ENCODE measurements around the gene NOD1.

DNA sequence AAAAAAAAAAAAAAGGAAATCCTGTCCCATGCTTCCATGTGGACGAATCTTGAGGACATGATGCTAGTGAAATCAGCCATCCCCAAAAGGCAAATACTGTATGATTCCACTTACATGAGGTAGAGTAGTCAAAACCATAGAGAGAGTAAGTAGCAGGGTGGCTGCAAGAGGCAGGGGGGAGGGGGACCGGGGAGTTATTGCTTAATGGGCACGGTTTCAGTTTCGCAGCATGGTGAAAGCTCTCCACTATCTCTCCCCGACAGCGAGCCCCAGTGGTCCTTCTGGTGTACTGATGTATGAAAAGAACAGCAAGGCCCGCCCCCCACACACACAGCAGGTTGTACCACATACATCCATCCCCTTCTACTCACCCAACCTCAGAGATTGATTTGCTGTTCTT is 32.8 kb downstream of the NOD1 start:
- TF ChIP-seq NR1H2 (CRISPR knock-in tag; IDR thresholded peaks at IDR 0.05; ENCODE audit: borderline replicate concordance, low read depth) (no peak), GLI4 (CRISPR knock-in tag; IDR thresholded peaks at IDR 0.05; ENCODE audit: borderline replicate concordance) (no peak), ZNF207 (IDR thresholded peaks at IDR 0.05; ENCODE audit: borderline replicate concordance) (no peak), FOXM1 (CRISPR knock-in tag; IDR thresholded peaks at IDR 0.05) (no peak)
- TF ChIP-seq, protein P1, sequence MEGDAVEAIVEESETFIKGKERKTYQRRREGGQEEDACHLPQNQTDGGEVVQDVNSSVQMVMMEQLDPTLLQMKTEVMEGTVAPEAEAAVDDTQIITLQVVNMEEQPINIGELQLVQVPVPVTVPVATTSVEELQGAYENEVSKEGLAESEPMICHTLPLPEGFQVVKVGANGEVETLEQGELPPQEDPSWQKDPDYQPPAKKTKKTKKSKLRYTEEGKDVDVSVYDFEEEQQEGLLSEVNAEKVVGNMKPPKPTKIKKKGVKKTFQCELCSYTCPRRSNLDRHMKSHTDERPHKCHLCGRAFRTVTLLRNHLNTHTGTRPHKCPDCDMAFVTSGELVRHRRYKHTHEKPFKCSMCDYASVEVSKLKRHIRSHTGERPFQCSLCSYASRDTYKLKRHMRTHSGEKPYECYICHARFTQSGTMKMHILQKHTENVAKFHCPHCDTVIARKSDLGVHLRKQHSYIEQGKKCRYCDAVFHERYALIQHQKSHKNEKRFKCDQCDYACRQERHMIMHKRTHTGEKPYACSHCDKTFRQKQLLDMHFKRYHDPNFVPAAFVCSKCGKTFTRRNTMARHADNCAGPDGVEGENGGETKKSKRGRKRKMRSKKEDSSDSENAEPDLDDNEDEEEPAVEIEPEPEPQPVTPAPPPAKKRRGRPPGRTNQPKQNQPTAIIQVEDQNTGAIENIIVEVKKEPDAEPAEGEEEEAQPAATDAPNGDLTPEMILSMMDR (CRISPR knock-in tag; IDR thresholded peaks at IDR 0.05) = peak; percentile 59

Measured in HepG2 (cell line).